ENCODE measurements around the gene FRRS1L.

Gene FRRS1L

GRCh38 chr9:109098171-109098959 lies 68.7 kb downstream of the FRRS1L start:
- CTCF ChIA-PET = interaction anchor here (0.5 to 0.6 kb wide), 2 partner anchors 19 to 1647 kb away, joined by 4 read pairs; no protein-coding TSS in a partner anchor
- no peak overlapping the region for H3K27ac ChIP-seq
- no peak for DNase-seq (ENCODE audit: low spot score)
- no peak for TF ChIP-seq CTCF (conservative IDR thresholded peaks at IDR 0.05; ENCODE audit: low read depth)
- POLR2A ChIA-PET (ENCODE audit: low non-redundant PET) = no interaction called here

GRCh38 chr9:109097146-109097545 lies 69.9 kb downstream of the FRRS1L start:
- H3K27ac ChIP-seq = no peak overlapping the region
- TF ChIP-seq CTCF (conservative IDR thresholded peaks at IDR 0.05; ENCODE audit: low read depth) = no peak
- no peak for DNase-seq (ENCODE audit: low spot score)
- CTCF ChIA-PET = no interaction called here
- POLR2A ChIA-PET (ENCODE audit: low non-redundant PET) = no interaction called here

GRCh38 chr9:109095321-109095720 lies 71.7 kb downstream of the FRRS1L start:
- TF ChIP-seq CTCF (conservative IDR thresholded peaks at IDR 0.05; ENCODE audit: low read depth) = no peak
- DNase-seq (ENCODE audit: low spot score) = no peak
- ChIA-PET POLR2A (ENCODE audit: low non-redundant PET) (no interaction called here), CTCF (interaction anchor here (0.6 kb wide), 1 partner anchor 93 kb away, joined by 4 read pairs; no protein-coding TSS in a partner anchor)
- no peak overlapping the region for H3K27ac ChIP-seq

GRCh38 chr9:109094268-109094667 lies 72.8 kb downstream of the FRRS1L start:
- POLR2A ChIA-PET (ENCODE audit: low non-redundant PET) = no interaction called here
- no peak for TF ChIP-seq CTCF (conservative IDR thresholded peaks at IDR 0.05; ENCODE audit: low read depth)

GRCh38 chr9:109092587-109092986 lies 74.5 kb downstream of the FRRS1L start:
- ChIA-PET CTCF (no interaction called here), POLR2A (ENCODE audit: low non-redundant PET) (no interaction called here)
- DNase-seq (ENCODE audit: low spot score) = no peak
- no peak overlapping the region for H3K27ac ChIP-seq
- TF ChIP-seq CTCF (conservative IDR thresholded peaks at IDR 0.05; ENCODE audit: low read depth) = no peak

More at GRCh38 chr9:109094268-109094667, 72.8 kb downstream of the FRRS1L start:
- no peak overlapping the region for H3K27ac ChIP-seq
- no peak for DNase-seq (ENCODE audit: low spot score)
- CTCF ChIA-PET = no interaction called here

GRCh38 chr9:109092051-109092580 lies 74.9 kb downstream of the FRRS1L start:
- CTCF ChIA-PET = no interaction called here
- no peak for DNase-seq (ENCODE audit: low spot score)
- POLR2A ChIA-PET (ENCODE audit: low non-redundant PET) = no interaction called here
- no peak for TF ChIP-seq CTCF (conservative IDR thresholded peaks at IDR 0.05; ENCODE audit: low read depth)
- H3K27ac ChIP-seq = no peak overlapping the region
